Uterus (tissue), 2 donors: ENCODE measurements around the gene ALS2CL.

Experiments
- POLR2A ChIP-seq, 2 donors: fragments of 450-650 bp; IDR thresholded peaks; one replicate each; pipeline ENCODE4 v1.6.1; 2016; ENCODE audit warnings: antibody characterized with exemption in 2 of 2, mild to moderate bottlenecking in 1 of 2, moderate library complexity in 1 of 2
- TF ChIP-seq, protein P1 (sequence below), 4 experiments: fragments of 200-600 bp in 2 of 4; fragments of 450-650 bp in 2 of 4; sonication (generic) in 2 of 4; IDR thresholded peaks; one replicate each; pipeline ENCODE4 v1.5.1; 2016 to 2019; ENCODE audit warnings: antibody characterized with exemption in 4 of 4, mild to moderate bottlenecking in 2 of 4, moderate library complexity in 1 of 4

GRCh38 chr3:46707601-46708011 lies 14.1 kb upstream of the ALS2CL start:
- TF ChIP-seq POLR2A (IDR thresholded peaks at IDR 0.05) = no peak
- TF ChIP-seq, protein P1, sequence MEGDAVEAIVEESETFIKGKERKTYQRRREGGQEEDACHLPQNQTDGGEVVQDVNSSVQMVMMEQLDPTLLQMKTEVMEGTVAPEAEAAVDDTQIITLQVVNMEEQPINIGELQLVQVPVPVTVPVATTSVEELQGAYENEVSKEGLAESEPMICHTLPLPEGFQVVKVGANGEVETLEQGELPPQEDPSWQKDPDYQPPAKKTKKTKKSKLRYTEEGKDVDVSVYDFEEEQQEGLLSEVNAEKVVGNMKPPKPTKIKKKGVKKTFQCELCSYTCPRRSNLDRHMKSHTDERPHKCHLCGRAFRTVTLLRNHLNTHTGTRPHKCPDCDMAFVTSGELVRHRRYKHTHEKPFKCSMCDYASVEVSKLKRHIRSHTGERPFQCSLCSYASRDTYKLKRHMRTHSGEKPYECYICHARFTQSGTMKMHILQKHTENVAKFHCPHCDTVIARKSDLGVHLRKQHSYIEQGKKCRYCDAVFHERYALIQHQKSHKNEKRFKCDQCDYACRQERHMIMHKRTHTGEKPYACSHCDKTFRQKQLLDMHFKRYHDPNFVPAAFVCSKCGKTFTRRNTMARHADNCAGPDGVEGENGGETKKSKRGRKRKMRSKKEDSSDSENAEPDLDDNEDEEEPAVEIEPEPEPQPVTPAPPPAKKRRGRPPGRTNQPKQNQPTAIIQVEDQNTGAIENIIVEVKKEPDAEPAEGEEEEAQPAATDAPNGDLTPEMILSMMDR (IDR thresholded peaks at IDR 0.05) = no peak
